HG02642 (cell line): ENCODE results near the gene DIP2C.
"Not testable (repeated sequence)": the region's sequence is repeated elsewhere in the genome, so short reads cannot be mapped to it uniquely, and the experiment has no call there.

Experiments
- ATAC-seq: cut with Tn5 transposase; IDR thresholded peaks from one replicate; pipeline ENCODE4 v1.9.1; 2021; ENCODE audit warnings: mild to moderate bottlenecking; ENCODE audit not compliant: unreplicated experiment, poor library complexity

Gene DIP2C

DNA sequence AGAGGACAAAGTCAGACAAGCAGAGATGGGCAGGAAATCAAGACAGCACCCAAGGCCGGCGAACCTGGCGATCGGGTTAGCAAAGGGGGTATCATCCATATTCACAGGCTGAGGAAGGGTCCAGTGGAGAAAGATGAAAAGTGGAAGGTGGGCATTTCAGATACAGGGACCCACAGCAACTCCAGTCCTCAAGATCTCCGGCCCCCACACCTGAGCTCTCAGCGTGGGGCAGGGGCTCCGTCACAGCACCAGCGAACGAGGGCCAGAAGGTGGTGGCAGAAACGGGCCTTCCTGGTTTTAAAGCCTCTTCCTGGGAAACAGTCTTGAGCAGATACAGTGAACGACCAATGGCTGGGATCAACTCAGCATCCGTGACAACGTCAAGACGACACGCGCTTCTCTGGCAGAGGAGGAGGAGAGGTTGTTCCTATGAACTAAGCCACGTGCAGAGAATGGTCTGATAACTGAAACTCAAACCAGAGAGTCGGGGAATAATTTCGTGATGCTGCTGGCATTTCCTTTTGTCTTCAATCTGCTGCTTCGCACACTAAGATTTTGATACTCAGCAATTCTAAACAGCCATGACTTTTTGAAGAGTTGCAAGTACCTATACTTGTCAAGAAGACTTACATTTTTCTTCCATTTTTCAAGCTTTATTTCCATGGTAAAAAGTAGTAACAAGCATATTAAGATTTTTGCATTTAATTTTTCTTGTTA lies 334.4 kb downstream of the DIP2C start:
- no peak for ATAC-seq

DNA sequence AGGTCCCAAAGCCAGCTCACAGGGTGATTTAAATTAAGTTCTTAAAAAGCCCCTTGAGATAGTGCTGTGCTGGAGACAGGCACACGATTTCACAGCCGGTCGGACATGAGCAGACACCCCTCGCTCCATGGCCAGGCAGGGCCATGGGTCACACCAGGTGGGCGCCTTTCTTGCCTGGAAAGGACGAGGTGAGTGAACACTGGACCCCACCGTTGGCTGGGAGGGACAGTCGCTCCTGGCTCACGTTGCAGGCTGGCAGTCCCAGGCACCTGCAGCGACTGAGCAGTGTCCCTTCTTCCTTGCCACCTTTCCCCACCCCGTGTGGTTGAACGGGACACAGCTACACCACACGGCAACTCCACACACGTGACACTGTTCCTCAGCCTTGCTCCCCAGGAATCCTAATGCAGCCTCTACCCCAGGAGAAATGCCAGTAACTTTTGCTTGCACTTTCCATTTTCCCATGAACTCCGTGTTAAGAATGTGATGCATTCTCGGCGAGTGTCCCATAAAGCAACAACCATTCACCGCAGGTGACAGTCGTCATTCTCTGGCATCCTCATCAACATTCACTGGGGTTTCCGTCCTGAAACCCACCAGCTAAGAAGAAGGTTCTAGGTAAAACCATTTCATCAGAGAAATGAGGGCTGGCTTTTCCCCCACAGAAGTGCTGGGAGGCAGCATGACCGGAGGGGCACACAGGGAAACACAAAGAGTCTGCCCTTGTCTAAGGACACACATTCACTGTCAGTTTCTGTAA lies 336.8 kb downstream of the DIP2C start:
- ATAC-seq: no peak

DNA sequence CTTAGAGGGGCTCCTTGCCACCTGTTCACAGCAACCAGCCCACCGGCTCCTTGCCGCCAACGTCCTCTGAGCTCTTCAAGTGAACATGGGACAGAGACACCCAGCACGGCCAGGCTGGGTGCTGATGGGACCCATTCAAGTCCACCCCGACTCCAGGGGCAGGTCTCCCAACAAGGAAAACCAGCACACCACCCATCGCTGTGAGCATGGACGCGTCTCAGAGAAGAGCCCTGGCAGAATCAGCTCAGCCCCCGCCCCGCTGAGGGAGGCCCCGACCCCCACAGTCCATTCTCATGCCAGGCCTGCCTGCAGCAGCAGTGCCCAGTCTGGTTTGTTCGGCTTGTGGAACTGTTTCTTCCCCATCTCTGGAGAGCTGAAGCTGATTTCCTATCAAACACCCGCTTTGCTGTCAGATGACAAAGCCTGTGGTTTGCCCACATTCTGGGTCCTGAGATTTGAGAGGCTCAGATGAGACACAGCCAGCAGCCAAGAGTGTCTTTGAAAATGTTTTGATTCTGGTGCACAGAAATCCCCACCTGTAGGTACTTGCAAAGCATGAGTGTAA lies 337.6 kb downstream of the DIP2C start:
- no peak for ATAC-seq

DNA sequence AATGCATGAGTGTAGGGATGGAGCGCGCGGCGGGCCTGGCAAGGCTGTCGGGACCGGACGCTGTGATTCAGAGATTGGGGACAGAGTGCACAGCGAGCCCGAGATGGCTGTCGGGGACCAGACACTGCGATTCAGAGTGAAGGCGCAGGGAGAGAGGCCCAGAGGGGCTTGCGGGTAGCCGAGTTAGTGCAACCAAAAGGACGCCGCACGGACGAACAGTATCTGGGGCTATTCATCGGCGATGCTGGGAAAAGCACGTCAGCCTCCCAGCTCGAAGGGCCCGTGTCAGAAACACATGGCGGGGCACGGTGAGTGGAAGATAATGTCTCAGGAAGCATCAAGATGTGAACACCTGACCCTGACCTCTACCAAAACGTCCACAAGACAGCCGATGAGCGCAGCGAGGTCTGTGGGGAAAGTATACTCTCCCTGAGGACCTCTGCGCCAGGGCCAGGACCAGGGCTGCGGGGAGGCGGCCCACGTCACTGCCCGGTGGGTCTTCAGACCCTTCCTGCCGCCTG lies 338.4 kb downstream of the DIP2C start:
- no peak for ATAC-seq

DNA sequence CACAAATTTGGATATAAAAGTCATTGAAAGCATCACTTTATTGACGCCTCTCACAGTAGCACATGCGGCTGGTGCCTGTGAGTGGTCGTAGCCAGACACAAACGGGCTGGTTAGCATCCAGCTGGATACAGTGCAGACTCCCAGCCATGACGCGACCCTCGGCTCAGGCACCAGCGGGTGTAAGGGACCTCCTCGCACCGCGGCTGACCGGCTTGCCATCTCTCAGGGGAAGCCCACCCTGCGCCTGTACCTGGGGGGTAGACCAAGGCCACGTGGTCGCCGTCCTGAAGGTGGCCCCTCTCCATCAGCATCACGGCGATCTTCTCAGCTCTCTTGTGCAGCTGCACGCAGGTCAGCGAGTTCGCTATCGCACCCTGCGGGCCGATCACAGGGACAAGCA lies 340.4 kb downstream of the DIP2C start:
- ATAC-seq: no peak

DNA sequence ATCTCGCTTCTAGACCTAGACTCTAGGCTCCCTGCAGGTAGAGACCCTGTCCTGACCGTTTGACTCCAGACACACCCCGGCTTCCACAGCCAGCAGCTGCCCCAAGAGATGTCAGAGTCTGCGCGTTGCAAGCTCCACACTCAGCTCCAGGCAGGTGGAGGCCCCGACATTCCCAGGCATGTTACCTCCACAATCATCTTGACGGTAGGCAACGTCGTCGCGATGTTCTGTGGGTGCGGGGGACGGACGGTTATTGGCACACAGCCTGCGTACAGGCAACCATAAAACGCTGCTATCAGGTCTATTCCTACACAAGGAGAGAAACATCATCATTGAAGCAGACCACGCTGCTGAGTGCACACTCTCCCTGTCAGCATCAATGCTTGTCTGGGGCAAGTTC lies 341.0 kb downstream of the DIP2C start:
- ATAC-seq: no peak

DNA sequence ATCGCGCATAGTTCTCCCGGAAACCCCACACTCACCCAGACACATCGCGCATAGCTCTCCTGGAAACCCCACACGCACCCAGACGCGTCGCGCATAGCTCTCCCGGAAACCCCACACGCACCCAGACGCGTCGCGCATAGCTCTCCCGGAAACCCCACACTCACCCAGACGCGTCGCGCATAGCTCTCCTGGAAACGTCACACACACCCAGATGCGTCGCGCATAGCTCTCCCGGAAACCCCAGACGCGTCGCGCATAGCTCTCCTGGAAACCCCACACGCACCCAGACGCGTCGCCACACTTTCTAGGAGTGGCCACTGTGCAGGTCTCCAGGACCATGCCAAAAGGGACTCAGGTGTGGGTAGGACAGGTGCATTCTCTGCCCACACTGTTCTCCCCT lies 341.7 kb downstream of the DIP2C start:
- not testable (repeated sequence) for ATAC-seq

DNA sequence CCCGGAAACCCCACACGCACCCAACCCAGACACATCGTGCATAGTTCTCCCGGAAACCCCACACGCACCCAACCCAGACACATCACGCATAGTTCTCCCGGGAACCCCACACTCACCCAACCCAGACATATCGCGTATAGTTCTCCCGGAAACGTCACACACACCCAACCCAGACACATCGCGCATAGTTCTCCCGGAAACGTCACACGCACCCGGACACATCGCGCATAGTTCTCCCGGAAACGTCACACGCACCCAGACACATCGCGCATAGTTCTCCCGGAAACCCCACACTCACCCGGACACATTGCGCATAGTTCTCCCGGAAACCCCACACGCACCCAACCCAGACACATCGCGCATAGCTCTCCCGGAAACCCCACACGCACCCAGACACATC lies 342.3 kb downstream of the DIP2C start:
- not testable (repeated sequence) for ATAC-seq

DNA sequence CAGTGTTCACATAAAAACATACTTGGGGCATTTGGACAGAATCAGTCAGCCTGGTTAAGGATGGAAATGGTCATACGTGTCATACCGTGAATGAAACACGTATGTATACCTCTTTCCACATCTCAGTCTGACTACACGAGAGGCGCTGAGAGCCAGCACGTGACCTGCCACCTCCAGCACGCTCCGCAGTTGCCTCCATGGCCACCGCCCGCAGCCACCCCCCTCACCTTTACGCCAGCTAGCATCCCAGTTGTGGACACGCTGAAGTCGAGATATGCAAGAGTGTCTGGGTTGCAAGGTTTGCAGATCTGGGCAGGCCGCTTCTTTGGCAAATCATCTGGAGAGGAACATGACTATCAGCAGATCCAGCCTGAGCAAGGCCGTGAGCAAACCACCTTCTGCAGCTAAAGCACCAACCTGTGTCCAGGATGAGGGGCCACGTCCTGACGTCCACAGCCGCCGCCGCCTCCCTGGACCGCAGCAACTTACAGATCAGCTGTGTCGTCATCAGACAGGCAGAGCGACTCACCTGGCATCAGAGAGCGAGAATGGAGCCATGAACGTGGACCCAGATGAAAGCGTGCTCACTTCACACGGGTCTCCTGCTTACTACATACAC lies 344.8 kb downstream of the DIP2C start:
- ATAC-seq: no peak

DNA sequence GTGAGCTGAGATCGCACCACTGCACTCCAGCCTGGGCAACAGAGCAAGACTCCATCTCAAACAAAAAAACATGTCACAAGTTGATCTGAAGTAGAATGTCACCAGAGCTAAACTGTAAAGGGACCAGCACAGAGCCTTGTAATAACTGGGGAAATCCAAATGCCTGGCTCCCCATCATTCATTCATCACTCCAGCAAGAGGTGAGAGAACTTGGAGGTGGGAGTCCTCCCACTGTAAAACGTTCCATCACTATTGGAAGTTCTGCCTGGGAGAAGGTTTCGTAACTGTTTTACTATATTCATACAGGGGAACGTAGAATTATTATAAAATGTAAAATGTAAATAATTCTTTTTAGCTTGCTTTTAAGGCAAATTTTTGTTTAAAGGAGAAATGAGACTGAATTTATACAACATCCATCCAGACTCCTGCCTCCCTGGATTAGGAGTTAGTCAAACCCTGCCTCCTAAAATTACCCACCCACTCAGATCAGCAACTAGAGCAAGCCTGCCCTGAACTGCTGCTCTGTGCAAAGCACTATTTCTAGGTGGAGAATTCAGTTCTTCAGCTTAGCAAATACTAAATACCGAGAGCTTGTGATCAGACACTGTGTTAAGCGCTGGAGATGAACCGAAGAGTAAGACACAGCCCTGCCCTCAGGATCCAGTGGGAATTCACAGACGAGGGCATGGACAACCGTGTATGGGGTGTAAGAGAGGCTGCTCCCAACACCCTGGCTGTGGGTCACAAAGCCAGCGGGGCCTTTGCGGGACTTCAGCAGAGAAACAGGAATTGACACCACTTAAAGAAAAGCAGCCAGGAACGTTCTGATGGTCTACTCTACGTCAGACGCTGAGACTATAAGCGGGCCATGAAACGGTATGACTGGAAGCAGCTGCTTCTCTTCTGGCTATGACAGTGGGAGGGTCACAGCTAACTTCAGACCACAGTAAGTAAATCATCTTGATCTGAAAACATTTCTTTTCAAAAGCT lies 345.9 kb downstream of the DIP2C start:
- no peak for ATAC-seq

DNA sequence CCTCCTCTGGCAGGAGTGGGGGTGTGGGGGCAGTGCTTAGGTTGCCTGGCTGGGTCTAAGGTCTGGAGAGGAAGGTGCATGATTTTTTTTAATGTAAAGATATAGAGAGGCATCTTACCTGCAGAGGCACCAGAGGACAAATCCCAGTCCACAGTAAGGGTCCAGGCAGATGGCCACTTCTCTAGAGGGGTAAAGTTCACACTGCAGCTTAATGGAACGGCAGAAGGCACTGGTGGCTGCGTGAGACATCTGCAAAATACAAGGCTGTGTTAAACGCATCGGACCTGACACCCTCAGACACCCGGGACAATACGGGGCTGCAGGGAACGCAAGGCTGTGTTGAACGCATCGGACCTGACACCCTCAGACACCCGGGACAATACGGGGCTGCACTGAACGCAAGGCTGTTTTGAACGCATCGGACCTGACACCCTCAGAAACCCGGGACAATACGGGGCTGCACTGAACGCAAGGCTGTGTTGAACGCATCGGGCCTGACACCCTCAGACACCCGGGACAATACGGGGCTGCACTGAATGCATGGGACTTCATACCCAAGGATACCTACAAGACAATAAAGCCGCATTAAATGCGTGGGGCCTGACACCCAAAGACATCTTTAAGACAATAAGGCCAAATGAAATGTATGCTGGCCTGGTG lies 348.3 kb downstream of the DIP2C start:
- ATAC-seq: no peak

DNA sequence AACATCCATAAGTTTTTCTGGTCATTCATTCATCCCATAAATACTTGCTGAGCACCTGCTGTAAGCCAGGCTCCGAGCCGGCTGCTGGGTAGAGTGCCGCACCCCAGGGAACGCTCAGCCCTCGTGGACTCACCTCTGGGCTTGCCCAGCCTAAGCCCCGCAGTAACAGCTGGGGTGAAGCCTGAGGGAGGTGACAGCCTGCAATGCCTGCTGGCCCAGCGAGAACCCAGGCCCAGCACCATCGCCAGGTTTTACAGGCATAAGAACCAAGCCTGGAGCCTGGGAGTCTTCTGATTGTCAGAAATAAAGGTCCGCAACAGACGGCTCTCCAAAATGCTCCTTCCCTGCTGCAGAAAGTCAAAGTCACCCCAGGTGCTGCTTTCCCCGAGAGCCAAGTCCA lies 348.8 kb downstream of the DIP2C start:
- no peak for ATAC-seq

DNA sequence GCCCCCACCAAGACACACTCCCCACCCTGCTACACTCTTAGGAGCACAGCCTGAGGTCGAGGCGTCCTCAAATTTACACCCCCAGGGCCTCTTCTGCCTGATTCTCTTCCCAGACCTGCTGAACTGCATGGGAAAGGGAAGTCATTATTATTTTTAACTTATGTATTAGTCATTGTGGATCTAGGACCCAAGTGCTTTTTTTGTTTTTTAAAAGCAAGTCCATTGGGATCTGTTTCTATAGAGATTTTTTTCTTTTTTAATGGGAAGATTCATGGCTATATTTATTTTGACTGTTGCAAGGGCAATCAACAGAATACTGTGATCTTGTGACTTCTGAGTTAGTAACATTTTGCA lies 350.5 kb downstream of the DIP2C start:
- no peak for ATAC-seq

DNA sequence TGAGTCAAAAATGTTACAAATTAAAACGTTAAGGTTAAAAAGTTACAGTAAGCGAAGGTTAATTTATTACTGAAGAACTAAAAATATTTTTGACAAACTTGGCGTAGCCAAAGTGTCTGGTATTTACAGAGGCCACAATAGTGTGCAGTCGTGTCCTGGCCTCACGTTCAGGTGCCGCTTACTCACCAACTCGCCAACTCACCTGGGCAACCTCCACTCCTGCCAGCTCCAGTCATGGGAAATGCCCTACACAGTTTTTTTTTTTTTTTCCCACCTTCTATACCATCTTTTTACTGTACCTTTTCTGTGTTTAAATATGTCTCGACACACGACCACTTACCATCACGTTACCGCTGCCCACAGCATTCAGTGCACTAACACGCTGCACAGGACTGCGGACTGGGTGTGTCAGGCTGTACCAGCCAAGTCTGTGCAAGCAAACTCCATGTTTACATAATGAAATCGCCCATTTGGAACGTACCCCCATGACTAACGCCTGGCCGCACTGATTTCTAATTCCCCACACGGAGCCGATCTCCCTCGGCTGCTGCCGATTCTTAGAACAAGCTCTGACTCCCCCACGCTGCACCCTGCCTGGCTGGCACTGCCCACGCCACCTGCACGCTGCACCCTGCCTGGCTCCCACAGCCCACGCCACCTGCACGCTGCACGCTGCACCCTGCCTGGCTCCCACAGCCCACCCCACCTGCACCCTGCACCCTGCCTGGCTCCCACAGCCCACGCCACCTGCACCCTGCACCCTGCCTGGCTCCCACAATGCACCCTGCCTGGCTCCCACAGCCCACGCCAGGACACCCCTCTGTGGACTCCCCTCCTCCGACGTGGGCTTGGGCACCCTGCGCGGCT lies 351.1 kb downstream of the DIP2C start:
- ATAC-seq: no peak

DNA sequence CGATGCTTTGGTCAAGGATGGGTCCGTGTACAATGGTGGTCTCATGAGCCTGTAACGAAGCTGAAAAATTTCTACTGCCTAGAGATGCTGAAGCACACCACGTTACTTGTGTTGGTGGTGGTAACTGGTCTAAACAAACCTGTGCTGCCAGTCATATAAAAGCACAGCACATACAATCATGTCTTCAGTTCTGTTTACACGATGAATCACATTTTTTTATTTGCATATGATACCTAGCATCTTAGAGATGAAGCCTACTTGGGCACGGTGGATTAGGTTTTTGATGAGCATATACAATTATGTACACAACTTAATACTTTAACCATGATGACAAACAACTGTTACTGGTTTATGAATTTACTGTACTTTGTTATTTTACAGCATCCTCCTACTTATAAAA lies 353.2 kb downstream of the DIP2C start:
- no peak for ATAC-seq

DNA sequence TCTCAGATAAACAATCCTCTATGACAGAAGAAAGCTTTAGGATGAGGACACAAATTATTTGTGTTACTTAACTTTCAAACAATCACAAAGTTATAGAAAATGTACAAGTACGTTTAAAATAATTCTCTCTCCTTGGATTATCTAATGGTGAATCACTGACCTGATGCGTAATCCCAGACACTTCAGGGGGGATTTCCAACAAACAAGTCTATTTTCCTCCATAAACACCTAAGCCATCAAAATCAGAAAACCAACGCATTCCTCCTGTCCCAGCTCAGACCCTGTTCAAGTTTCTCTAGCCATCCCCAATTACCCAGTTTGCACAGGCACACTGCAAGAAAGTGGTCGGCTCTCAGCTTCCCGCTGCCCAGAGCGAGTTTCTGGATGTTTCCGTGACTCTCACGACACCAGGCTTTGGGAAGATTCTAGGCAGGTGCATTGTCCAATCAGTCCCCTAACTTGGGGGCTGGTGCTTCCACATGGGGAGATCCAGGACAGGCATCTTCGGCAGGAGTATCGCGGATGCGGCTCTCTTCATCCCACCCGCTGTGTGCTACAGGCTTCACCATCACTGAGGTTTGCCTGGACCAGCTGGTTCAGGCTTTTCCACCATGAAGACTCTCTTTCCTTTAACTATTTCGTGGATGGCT lies 354.2 kb downstream of the DIP2C start:
- ATAC-seq: no peak

DNA sequence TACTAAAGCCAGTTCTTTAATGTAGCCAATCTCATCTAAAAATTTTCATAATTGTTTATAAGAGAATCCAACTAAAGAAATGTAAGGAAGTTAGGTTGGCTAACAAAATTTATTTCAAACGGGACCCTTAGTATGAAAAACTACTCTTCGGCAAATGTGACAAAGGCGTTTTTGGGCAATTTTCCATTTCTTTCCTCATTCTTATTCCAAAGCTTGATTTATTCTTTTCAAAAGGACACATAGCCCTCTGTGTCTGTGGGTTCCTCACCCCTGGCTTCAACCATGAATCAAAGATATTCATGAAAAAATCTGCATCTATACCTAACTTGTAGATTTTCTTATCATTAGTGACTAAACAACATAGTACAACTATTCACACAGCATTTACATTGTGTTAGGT lies 358.3 kb downstream of the DIP2C start:
- ATAC-seq: no peak
